GM10248 (cell line): Measurements from ENCODE around the gene RNF223.

Experiments
- CTCF ChIA-PET: fragments of 300-600 bp; sonication (Branson Sonifier 250); formaldehyde crosslinking; extraction: SDS; loops from one replicate; lab custom pipeline; 2021; ENCODE audit warnings: antibody characterized with exemption; lab: Yijun Ruan, JAX
- POLR2A ChIA-PET: fragments of 350-650 bp; sonication (Branson Sonifier 250); formaldehyde crosslinking; extraction: SDS; loops from one replicate; lab custom pipeline; 2020; ENCODE audit warnings: antibody characterized with exemption; lab: Yijun Ruan, JAX
- DNase-seq: peaks from one replicate; pipeline ENCODE4 v3.0.0; 2012; ENCODE audit errors: extremely low spot score
- CTCF ChIP-seq: IDR thresholded peaks from 2 replicates; pipeline ENCODE4 v1.5.1; 2012; ENCODE audit warnings: mild to moderate bottlenecking, low read depth; ENCODE audit errors: extremely low read depth, missing control alignments, control extremely low read depth

The RNF223 gene

GRCh38 chr1:1045129-1045528 lies 29.0 kb downstream of the RNF223 start:
- ChIA-PET CTCF (no interaction called here), POLR2A (no interaction called here)
- TF ChIP-seq CTCF: no peak
- no peak for DNase-seq

GRCh38 chr1:1044455-1045078 lies 29.5 kb downstream of the RNF223 start:
- no peak for TF ChIP-seq CTCF
- POLR2A ChIA-PET: interaction anchor here (0.6 kb wide), 1 partner anchor 522 kb away, joined by 3 read pairs; no protein-coding TSS in a partner anchor
- CTCF ChIA-PET: interaction anchor here (0.8 to 1.0 kb wide), 2 partner anchors 18 to 42 kb away, joined by 3 read pairs; no protein-coding TSS in a partner anchor
- DNase-seq: no peak

GRCh38 chr1:1043921-1044320 lies 30.2 kb downstream of the RNF223 start:
- TF ChIP-seq CTCF: no peak
- ChIA-PET POLR2A (no interaction called here), CTCF (interaction anchor here (0.8 to 1.1 kb wide), 3 partner anchors 19 to 42 kb away, joined by 3 read pairs; no protein-coding TSS in a partner anchor)
- DNase-seq: no peak

- ChIA-PET CTCF (interaction anchor here (1.0 to 1.1 kb wide), 2 partner anchors 19 to 20 kb away, joined by 3 read pairs; no protein-coding TSS in a partner anchor), POLR2A (no interaction called here)
- DNase-seq: no peak
- no peak for TF ChIP-seq CTCF
These were observed 30.7 kb downstream of the RNF223 start for GRCh38 chr1:1043411-1043810.

- TF ChIP-seq CTCF: no peak
- CTCF ChIA-PET: interaction anchor here (1.1 kb wide), 1 partner anchor 21 kb away, joined by 3 read pairs; no protein-coding TSS in a partner anchor
- DNase-seq: no peak
- POLR2A ChIA-PET: no interaction called here
These were observed 31.3 kb downstream of the RNF223 start for GRCh38 chr1:1042835-1043234.

GRCh38 chr1:1041873-1042272 lies 32.2 kb downstream of the RNF223 start:
- no peak for TF ChIP-seq CTCF
- CTCF ChIA-PET: no interaction called here

More at GRCh38 chr1:1041873-1042272, 32.2 kb downstream of the RNF223 start:
- POLR2A ChIA-PET: no interaction called here
- no peak for DNase-seq
